NT2/D1 (cell line): ENCODE results near the gene SCARB1.

Experiments used
- SUZ12 ChIP-seq: IDR thresholded peaks from 2 replicates; pipeline ENCODE4 v1.6.1; 2011; ENCODE audit not compliant: insufficient read length, insufficient read depth; ENCODE audit errors: extremely low read depth
- YY1 ChIP-seq: IDR thresholded peaks from 2 replicates; pipeline ENCODE4 v1.6.1; 2011; ENCODE audit not compliant: insufficient read length, insufficient read depth
- ZNF274 ChIP-seq: IDR thresholded peaks from 2 replicates; pipeline ENCODE4 v1.6.1; 2011; ENCODE audit warnings: mild to moderate bottlenecking, low read depth, low read length

DNA sequence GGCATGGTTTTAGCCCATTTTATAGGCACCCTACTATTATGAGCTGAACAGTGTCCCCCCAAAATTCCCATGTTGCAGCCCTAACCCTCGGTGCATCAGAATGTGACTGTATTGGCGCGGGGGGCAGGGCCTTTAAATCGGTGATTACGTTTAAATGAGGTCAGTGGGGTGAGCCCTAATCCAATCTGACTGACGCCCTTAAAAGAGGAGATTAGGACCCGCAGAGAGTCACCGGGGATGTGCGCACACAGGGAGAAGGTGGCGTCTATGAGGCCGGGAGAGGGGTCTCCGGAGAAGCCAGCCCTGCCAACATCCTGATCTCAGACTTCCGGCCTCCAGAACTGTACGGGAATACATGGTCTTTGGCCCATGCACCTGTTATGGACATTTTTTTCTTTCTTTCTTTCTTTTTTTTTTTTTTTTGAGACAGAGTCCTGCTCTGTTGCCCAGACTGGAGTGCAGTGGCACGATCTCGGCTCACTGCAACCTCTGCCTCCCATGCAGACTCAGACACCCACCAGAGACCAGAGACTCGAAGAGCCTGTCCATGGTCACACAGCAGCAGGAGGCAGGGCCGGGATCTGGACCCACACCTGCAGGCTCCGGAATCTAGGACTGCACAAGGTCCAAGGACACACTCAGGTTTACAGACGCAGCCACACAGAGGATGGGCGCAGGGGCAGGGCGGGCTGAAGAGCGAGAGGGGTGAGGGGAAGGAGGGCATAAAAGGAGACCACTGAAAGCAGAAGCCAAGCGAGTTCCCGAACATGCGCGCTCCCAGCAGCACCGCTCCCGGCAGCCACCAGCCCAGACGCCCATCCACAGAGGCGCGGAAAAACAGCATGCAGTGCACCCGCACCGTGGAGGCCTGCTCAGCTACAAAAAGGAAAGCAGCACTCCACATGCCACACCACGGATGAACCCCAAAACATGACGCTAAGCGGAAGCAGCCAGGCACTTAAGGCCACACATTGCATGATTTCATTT is 19.0 kb downstream of the SCARB1 start:
- TF ChIP-seq YY1: no peak
- TF ChIP-seq ZNF274: no peak
- no peak for TF ChIP-seq SUZ12
